ENCODE measurements around the gene SDK1. TPM values are rescaled to one million over a fixed set of nuclear protein-coding genes. Genes with fewer than 3 reads are reported as not detected.
A peak's percentile ranks its signal among the peaks of the same experiment; 100 is the strongest.

Gene SDK1
- total RNA-seq, 1 experiment from 2014 or later, result 6.0 TPM

DNA sequence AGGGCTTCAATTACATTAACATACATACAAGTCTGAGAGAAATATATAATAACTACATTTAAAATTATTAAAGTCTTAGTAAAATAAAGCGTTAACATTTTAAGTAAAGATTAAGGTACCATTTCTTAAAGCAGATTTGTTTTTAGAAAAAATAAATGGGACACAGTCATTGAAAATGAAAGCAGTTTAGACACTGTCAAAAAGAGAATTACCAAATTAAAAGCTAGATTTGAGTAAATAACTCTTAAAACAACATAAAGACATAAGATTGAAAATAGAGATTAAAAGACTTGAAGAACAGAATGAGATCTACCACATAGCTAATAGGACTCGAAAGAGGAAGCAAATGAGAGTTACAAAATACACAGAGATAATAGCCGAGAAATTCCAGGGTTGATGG is 818.8 kb downstream of the SDK1 start:
- no peak for DNase-seq
- no peak overlapping the region for H3K27ac ChIP-seq
- no peaks in the 10 kb centered on the region for H3K36me3 ChIP-seq
- H3K9me3 ChIP-seq (replicated peaks), result no peaks in the 10 kb centered on the region; the same call in 1 of the 2 replicates
- no peak overlapping the region for H3K4me3 ChIP-seq
- peaks cover 16% of the 10 kb centered on the region for H3K4me1 ChIP-seq
- H3K27me3 ChIP-seq, result no peaks in the 10 kb centered on the region

DNA sequence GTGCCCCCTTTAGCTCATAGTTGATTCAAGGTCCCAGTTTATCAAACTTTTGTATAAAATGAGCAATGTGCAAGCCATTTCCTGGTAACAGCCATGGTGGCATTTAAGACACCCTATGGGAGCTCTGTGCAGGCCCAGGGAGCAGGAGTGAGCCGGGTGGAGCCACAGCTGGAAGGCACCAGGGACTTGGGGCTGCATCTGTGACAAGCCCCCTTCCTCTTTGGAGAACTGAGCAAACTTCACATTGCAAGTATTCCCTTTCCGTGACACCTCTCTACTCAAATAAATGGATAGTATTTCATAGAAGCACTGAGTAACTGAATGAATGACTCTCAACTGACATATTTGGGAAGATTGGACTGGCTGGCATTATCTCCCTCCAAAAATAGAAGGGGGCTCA is 822.3 kb downstream of the SDK1 start:
- Histone ChIP-seq H3K4me3 (no peak overlapping the region), H3K27me3 (no peaks in the 10 kb centered on the region), H3K27ac (no peak overlapping the region), H3K9me3 (replicated peaks) (no peaks in the 10 kb centered on the region; the same call in 1 of the 2 replicates), H3K4me1 (peaks cover 17% of the 10 kb centered on the region), H3K36me3 (no peaks in the 10 kb centered on the region)
- DNase-seq, result no peak

DNA sequence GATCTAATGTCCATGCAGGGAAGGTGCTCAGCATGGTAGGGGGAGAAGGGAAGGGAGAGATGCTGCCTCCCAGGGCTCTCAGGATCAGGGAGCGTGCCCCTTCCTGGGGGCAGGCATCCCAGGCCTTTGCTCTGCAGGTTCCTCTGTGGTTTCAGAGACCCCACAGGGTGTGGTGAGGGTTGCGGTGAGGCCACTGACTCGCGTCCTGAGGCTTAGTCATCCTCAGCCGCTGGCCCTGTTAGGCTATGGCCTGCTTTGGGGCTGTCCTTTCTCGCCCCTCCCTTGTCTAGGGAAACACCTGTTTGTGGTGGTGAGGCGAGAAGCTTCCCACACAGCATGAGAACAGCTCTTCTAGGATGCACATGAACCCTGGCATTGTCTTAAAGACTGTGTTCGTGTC is 822.8 kb downstream of the SDK1 start:
- H3K27me3 ChIP-seq, result no peaks in the 10 kb centered on the region
- H3K36me3 ChIP-seq, result no peaks in the 10 kb centered on the region
- no peak overlapping the region for H3K4me3 ChIP-seq
- no peaks in the 10 kb centered on the region; the same call in 1 of the 2 replicates for H3K9me3 ChIP-seq (replicated peaks)
- H3K4me1 ChIP-seq, result peaks cover 17% of the 10 kb centered on the region
- DNase-seq, result peak; percentile 86 to 87
- H3K27ac ChIP-seq, result peak overlapping the region; percentile 39; the same call in 1 of the 2 replicates

DNA sequence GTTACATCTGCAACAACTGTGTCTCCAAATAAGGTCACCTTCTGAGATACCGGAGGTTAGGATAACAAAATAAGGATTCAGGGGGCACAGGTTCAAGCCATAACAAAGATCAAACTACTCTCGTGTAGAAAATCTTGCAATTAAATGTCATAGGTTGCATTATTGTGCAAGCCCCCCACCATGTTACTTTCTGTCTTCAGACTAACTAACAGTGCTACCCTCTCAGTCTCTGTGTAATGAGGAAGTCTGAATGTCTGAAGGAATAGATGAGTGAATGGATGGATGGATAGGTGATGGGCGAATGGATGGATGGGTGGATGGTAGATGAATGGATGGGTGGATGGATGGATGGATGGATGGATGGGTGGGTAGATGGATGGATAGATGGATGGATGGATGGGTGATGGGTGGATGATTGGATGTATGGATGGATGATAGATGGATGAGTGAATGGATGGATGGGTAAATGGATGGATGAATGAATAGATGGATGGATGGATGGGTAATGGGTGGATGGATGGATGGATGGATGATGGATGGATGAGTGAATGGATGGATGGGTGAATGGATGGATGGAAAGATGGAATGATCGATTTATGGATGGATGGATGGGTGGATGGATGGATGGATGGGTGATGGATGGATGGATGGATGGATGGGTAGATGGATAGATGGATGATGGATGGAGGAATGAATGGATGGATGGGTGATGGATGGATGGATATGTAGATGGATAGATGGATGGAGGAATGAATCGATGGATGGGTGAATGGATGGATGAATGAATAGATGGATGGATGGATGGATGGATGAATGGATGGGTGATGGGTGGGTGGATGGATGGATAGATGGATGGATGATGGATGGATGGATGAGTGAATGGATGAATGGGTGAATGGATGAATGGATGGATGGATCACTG is 823.8 kb downstream of the SDK1 start:
- H3K9me3 ChIP-seq (replicated peaks), result no peaks in the 10 kb centered on the region; the same call in 1 of the 2 replicates
- no peaks in the 10 kb centered on the region for H3K27me3 ChIP-seq
- H3K4me3 ChIP-seq, result no peak overlapping the region
- no peak for DNase-seq
- H3K36me3 ChIP-seq, result no peaks in the 10 kb centered on the region
- H3K27ac ChIP-seq, result no peak overlapping the region
- peaks cover 17% of the 10 kb centered on the region for H3K4me1 ChIP-seq

DNA sequence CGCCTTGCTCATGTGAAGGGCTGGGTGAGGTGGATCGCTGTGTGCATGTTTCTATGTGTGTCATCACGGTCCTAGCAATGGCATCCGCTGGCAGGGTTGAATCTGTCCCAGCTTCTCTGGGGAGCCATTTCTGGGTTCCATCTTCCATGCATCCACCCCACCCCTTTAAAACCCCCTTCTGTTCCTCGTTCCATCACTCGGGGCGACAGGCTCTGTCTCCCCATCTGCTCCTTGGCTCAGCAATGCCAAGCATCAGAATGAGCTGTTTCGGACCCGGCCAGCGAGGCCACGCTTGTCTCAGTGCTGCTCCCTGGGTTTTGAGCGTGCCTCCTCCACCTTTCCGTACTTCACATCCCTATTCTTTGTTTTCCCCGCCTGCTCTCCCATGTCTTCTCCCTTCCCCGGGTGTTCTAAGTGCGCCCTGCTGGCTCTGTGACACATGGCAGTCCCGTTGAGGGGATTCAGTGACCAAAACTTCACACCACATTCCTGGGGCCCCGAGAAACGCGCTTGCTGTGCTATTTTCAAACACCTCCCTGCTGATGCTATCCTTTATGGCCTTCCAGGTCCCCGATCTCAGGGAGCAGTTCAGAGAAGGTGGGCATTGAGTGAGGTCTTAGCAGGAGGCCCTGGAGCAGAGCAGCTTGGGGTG is 827.0 kb downstream of the SDK1 start:
- no peak for DNase-seq
- H3K9me3 ChIP-seq (replicated peaks), result no peaks in the 10 kb centered on the region
- H3K4me1 ChIP-seq, result peaks cover 17% of the 10 kb centered on the region
- no peak overlapping the region for H3K4me3 ChIP-seq
- H3K27ac ChIP-seq, result no peak overlapping the region
- H3K36me3 ChIP-seq, result no peaks in the 10 kb centered on the region
- H3K27me3 ChIP-seq, result no peaks in the 10 kb centered on the region

DNA sequence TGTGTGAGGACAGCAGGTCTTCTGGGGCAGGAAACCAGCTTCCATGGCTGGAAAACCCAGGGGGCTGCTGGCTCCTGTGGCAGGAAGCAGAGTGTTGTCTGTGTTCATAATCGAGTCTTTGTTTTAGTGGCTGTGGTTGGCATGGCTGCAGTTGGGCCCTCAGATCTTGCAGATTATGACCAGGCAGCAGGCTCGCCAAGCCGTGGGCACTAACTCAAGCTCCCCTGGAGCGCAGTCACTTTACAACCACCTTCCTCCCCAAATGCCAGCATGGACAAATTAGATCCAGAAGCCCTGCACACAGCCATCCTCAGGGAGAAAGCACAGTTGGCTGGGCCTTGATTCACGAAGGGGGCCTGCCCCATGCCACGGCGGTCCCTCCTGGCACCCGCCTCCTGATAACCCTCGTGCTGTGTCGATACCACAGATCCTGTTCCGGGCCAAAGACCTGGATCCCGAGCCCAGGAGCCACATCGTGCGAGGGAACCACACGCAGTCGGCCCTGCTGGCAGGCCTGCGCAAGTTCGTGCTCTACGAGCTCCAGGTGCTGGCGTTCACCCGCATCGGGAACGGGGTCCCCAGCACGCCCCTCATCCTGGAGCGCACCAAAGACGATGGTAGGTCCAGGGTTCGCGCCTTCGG is 828.5 kb downstream of the SDK1 start:
- no peak overlapping the region for H3K27ac ChIP-seq

DNA sequence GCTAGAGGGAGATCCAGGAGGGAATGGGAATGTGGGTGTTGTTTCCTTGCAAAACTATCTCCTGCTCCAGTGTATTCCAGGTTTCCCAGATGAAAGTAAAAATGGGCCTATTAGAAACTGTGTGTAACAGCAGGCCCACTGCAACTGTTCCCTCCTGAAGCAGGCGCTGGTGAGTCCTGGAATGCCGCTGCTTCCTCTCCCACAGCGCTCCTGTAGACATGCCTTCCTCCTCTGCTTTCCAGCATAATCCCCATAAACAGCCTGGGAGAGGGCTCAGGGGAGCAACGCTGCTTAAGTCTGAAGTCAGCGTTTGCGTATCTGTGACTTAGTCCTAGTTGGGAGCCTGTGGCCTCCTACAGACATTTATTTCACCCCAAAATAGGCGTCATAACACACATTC is 830.0 kb downstream of the SDK1 start:
- no peak for DNase-seq
- H3K4me3 ChIP-seq, result no peak overlapping the region
- H3K27me3 ChIP-seq, result no peaks in the 10 kb centered on the region
- no peaks in the 10 kb centered on the region for H3K9me3 ChIP-seq (replicated peaks)
- no peak overlapping the region for H3K27ac ChIP-seq
- H3K4me1 ChIP-seq, result no peaks in the 10 kb centered on the region
- no peaks in the 10 kb centered on the region for H3K36me3 ChIP-seq

More for the DNA sequence above, 828.5 kb downstream of the SDK1 start:
- Histone ChIP-seq H3K36me3 (no peaks in the 10 kb centered on the region), H3K9me3 (replicated peaks) (no peaks in the 10 kb centered on the region), H3K4me1 (peaks cover 4% of the 10 kb centered on the region), H3K27me3 (no peaks in the 10 kb centered on the region), H3K4me3 (no peak overlapping the region)
- no peak for DNase-seq

DNA sequence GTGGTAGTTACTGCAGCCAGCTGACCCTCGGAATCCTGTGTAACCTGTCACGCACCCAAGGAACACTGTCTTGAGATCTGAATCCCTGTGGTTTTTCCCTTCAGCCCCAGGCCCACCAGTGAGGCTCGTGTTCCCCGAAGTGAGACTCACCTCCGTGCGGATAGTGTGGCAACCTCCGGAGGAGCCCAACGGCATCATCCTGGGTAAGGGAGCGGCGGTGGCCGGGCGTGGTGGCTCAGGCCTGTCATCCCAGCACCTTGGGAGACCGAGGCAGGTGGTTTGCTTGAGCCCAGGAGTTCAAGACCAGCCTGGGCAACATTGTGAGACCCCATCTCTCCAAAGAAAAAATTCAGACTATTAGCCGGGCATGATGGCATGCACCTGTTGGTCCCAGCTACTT is 831.2 kb downstream of the SDK1 start:
- H3K27ac ChIP-seq, result no peak overlapping the region
- no peaks in the 10 kb centered on the region for H3K27me3 ChIP-seq
- no peak for DNase-seq
- H3K9me3 ChIP-seq (replicated peaks), result no peaks in the 10 kb centered on the region
- no peaks in the 10 kb centered on the region for H3K4me1 ChIP-seq
- no peak overlapping the region for H3K4me3 ChIP-seq
- no peaks in the 10 kb centered on the region for H3K36me3 ChIP-seq

DNA sequence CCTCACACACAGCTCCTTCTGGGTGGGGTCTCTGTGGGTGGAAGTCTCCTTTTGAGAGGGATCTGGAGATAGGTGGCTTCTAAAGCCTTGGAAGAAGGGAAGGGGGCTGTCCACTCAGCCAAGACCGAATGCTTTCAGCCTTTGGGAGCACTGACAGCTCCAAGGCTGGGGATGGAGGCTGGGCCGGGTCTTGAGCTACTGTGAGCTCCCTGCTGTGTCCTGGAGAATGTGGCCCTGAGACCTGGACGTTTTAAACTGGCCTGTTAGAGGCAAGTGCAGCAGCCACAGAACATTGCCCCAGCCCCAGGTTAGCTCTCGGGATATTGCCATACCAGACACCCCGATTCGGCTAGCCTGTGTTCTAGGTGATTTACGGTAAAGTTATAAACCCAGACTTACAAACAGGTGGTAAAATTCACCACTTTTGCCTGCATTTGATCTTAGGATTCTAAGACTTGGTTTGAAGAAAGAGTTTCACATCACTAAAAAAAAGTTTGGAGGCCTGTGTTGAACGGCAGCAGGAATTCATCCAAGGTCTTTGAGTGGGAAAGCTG is 832.5 kb downstream of the SDK1 start:
- Histone ChIP-seq H3K27ac (no peak overlapping the region), H3K9me3 (replicated peaks) (no peaks in the 10 kb centered on the region), H3K27me3 (no peaks in the 10 kb centered on the region), H3K36me3 (no peaks in the 10 kb centered on the region), H3K4me1 (no peaks in the 10 kb centered on the region), H3K4me3 (no peak overlapping the region)
- no peak for DNase-seq

DNA sequence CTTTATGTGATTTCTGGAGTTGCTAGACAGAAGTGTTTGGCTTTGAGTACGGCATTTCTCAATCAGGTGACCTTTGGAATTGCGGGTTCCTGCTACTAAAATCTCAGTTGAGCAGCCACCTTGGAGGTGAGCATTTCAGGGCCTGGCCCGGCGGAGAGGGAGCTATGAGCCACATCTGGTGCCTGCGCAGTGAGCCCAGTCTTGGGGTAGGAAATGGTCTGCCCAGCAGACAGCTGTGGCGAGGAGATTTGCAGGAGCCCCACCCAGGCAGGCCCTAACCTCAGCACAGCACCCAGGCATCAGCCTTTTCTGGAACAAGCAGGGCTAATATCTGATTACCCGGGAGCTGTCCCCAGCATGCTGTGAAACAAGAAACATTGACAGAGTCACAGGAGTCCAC is 833.2 kb downstream of the SDK1 start:
- no peaks in the 10 kb centered on the region for H3K4me1 ChIP-seq
- H3K4me3 ChIP-seq, result no peak overlapping the region
- H3K27ac ChIP-seq, result no peak overlapping the region
- H3K27me3 ChIP-seq, result no peaks in the 10 kb centered on the region
- H3K36me3 ChIP-seq, result no peaks in the 10 kb centered on the region
- DNase-seq, result no peak
- no peaks in the 10 kb centered on the region for H3K9me3 ChIP-seq (replicated peaks)

DNA sequence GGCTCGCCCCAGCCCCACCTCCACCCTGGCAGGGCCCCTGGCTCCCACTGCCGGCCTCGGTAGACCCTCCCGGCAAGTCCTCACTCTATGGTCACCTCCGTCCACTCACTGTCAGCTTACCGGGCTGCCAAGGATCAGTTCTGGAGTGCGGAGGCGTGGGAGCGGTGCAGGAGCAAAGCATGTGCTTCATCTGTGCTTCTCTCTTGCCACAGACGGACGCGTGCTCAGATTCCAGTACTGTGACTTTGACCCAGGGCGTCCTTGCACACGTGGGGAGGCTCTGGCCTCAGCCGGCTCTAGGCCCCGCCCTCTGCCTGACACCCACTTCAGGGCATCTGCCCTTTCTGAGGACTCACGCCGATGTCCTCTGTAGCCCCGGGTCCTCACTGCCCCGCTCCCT is 833.6 kb downstream of the SDK1 start:
- Histone ChIP-seq H3K27ac (no peak overlapping the region), H3K36me3 (no peaks in the 10 kb centered on the region), H3K27me3 (no peaks in the 10 kb centered on the region), H3K4me1 (no peaks in the 10 kb centered on the region), H3K4me3 (no peak overlapping the region), H3K9me3 (replicated peaks) (no peaks in the 10 kb centered on the region)
- DNase-seq, result no peak

DNA sequence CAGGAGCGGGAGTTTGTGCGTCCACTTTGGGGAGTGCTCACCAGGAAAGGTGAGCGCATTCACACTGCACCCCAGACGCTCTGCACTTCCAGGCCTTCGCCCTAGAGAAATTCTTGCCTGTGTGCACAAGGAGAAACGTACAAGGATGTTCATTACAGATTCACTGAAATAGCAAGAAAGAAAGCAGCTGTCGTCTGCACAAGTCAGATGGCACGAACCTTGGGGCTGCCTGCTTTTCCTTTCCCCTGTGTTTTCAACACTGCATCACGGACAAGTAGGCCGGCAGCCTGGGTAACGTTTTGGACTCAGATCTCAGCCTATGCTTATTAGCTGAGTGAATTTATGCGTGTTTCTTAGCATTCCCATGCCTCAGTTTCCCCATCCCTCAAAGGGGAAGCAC is 834.2 kb downstream of the SDK1 start:
- Histone ChIP-seq H3K36me3 (no peaks in the 10 kb centered on the region), H3K4me1 (no peaks in the 10 kb centered on the region), H3K27me3 (no peaks in the 10 kb centered on the region), H3K27ac (no peak overlapping the region), H3K9me3 (replicated peaks) (no peaks in the 10 kb centered on the region), H3K4me3 (no peak overlapping the region)
- no peak for DNase-seq

DNA sequence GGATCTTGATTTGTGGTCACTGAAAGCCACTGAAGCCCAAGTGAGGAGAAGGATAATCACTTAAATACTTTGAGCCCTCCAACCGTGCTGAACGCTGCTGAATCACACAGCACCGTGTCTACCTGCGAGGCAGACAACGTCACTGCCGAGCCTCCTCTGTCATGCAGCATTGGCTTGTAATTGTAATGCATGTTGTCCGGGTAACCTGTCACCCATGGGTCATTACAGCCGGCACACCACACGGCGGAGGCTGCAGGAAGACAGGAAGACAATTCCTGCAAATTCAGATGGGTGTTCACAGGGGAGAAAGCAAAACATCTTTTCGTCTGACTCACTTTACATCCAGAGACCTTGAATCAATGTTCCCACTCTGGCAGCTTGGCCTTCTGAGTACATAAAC is 835.0 kb downstream of the SDK1 start:
- Histone ChIP-seq H3K27ac (no peak overlapping the region), H3K4me3 (no peak overlapping the region), H3K36me3 (no peaks in the 10 kb centered on the region), H3K9me3 (replicated peaks) (no peaks in the 10 kb centered on the region), H3K27me3 (no peaks in the 10 kb centered on the region), H3K4me1 (no peaks in the 10 kb centered on the region)
- no peak for DNase-seq

DNA sequence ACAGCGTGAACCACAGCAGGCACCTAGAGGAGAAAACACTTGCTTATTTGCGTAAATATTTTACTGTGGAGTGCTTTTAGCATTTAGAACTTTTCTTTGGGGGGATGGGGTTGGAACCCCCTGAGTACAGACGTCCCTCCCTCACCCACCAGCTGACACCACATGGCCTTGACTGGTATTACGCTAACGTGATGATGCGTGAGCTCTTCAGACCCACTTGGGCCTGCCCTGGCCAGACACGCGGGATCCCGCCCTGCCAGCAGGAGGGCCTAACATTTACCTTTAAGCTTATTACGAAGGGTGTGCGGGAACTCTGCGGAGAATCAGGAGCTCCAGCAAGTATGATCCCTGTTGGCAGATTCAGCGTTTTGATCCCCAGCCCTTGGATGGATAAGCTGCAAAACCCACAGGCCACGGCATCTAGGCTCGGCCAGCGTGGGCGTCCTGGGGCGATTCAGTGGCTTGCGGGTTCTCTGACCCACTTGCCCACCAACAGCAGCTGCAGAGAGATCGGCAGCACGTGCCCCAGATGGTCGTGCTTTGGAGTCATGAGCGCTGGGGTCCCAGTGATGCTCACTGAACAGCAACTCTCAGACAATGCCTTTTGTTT is 835.6 kb downstream of the SDK1 start:
- no peaks in the 10 kb centered on the region for H3K27me3 ChIP-seq
- no peak overlapping the region for H3K27ac ChIP-seq
- no peak overlapping the region for H3K4me3 ChIP-seq
- H3K4me1 ChIP-seq, result no peaks in the 10 kb centered on the region
- DNase-seq, result no peak
- no peaks in the 10 kb centered on the region for H3K9me3 ChIP-seq (replicated peaks)
- H3K36me3 ChIP-seq, result no peaks in the 10 kb centered on the region

Data from SJCRH30 (cell line).